Loucy (cell line): Measurements from ENCODE around the gene MAP9.
A peak's percentile ranks its signal among the peaks of the same experiment; 100 is the strongest.

ENCODE experiments used
- H2AFZ ChIP-seq: fragments of 200-600 bp; sonication (generic); 2 replicates; pipeline ENCODE4 v1.6.0; 2016; ENCODE audit warnings: antibody characterized with exemption, mild to moderate bottlenecking, low read length, moderate library complexity
- H3F3A ChIP-seq: fragments of 200-600 bp; 2 replicates; pipeline ENCODE4 v1.6.0; 2016; ENCODE audit warnings: antibody characterized with exemption, low read depth, mild to moderate bottlenecking
- H3K27me3 ChIP-seq: fragments of 200-600 bp; sonication (generic); 2 replicates; pipeline ENCODE4 v1.6.1; 2014; ENCODE audit warnings: low read length, mild to moderate bottlenecking; ENCODE audit not compliant: insufficient read depth, poor library complexity, severe bottlenecking
- H3K36me3 ChIP-seq: fragments of 200-600 bp; sonication (generic); 2 replicates; pipeline ENCODE4 v1.6.1; 2016; ENCODE audit warnings: low read length; ENCODE audit not compliant: insufficient read depth
- H3K4me1 ChIP-seq: fragments of 200-600 bp; sonication (generic); 2 replicates; pipeline ENCODE4 v1.5.1; 2014; ENCODE audit warnings: low read length, mild to moderate bottlenecking; ENCODE audit not compliant: insufficient read depth, poor library complexity, severe bottlenecking
- H3K4me2 ChIP-seq: fragments of 200-600 bp; sonication (generic); 2 replicates; pipeline ENCODE4 v1.6.0; 2014; ENCODE audit warnings: antibody characterized with exemption, low read length, low read depth, mild to moderate bottlenecking; ENCODE audit not compliant: poor library complexity, severe bottlenecking
- H3K4me3 ChIP-seq: fragments of 200-600 bp; sonication (generic); 2 replicates; pipeline ENCODE4 v1.5.1; 2014; ENCODE audit warnings: low read length, mild to moderate bottlenecking, mixed read lengths; ENCODE audit not compliant: poor library complexity, severe bottlenecking
- H3K79me2 ChIP-seq: fragments of 200-600 bp; sonication (generic); 2 replicates; pipeline ENCODE4 v1.6.1; 2014; ENCODE audit warnings: low read length; ENCODE audit not compliant: insufficient read depth
- H3K9ac ChIP-seq: fragments of 200-600 bp; sonication (generic); 2 replicates; pipeline ENCODE4 v1.6.0; 2014; ENCODE audit warnings: mild to moderate bottlenecking, low read depth, low read length, moderate library complexity; ENCODE audit not compliant: poor library complexity, severe bottlenecking
- H3K9me2 ChIP-seq: fragments of 200-600 bp; sonication (generic); replicated peaks from 2 replicates; pipeline ENCODE4 v1.6.1; 2016; ENCODE audit warnings: low read depth, low read length, mixed read lengths
- H3K9me3 ChIP-seq: fragments of 200-600 bp; sonication (generic); 2 replicates; pipeline ENCODE4 v1.6.1; 2014; ENCODE audit warnings: mild to moderate bottlenecking, antibody characterized with exemption, low read length, low read depth; ENCODE audit not compliant: insufficient read depth
- H4K20me1 ChIP-seq: fragments of 200-600 bp; sonication (generic); 2 replicates; pipeline ENCODE4 v1.6.0; 2014; ENCODE audit warnings: antibody characterized with exemption, low read length, mild to moderate bottlenecking; ENCODE audit not compliant: insufficient read depth, poor library complexity, severe bottlenecking
- CTCF ChIP-seq: fragments of 200-600 bp; sonication (generic); conservative IDR thresholded peaks from 2 replicates; pipeline ENCODE4 v1.5.1; 2014; ENCODE audit warnings: mild to moderate bottlenecking, antibody characterized with exemption, low read length
- EZH2phosphoT487 ChIP-seq: fragments of 200-600 bp; IDR thresholded peaks from 2 replicates; pipeline ENCODE4 v1.6.1; 2018; ENCODE audit warnings: antibody characterized with exemption, mild to moderate bottlenecking, moderate library complexity, borderline replicate concordance

MAP9 gene

GRCh38 chr4:155388162-155388561 is 11.4 kb upstream of the MAP9 start:
- Histone ChIP-seq H3K36me3 (no peaks in the 10 kb centered on the region), H3K27me3 (no peaks in the 10 kb centered on the region), H3K4me2 (no peak overlapping the region), H3K9me2 (no peaks in the 10 kb centered on the region), H3K4me3 (no peak overlapping the region), H2AFZ (no peak overlapping the region), H3K9ac (no peak overlapping the region), H4K20me1 (no peaks in the 10 kb centered on the region), H3K79me2 (no peaks in the 10 kb centered on the region), H3K4me1 (no peaks in the 10 kb centered on the region), H3K9me3 (no peaks in the 10 kb centered on the region), H3F3A (no peaks in the 10 kb centered on the region)
- TF ChIP-seq EZH2phosphoT487: no peak
- TF ChIP-seq CTCF: no peak

GRCh38 chr4:155383541-155383940 is 6.8 kb upstream of the MAP9 start:
- no peaks in the 10 kb centered on the region for H3K9me3 ChIP-seq
- no peaks in the 10 kb centered on the region for H3K4me1 ChIP-seq
- no peaks in the 10 kb centered on the region for H3F3A ChIP-seq
- no peak overlapping the region for H2AFZ ChIP-seq
- no peaks in the 10 kb centered on the region for H3K9me2 ChIP-seq
- no peaks in the 10 kb centered on the region for H3K36me3 ChIP-seq
- H3K9ac ChIP-seq: no peak overlapping the region
- no peak overlapping the region for H3K4me2 ChIP-seq
- no peaks in the 10 kb centered on the region for H3K79me2 ChIP-seq
- TF ChIP-seq CTCF (no peak), EZH2phosphoT487 (no peak)
- no peaks in the 10 kb centered on the region for H4K20me1 ChIP-seq
- H3K4me3 ChIP-seq: no peak overlapping the region
- H3K27me3 ChIP-seq: peaks cover 3% of the 10 kb centered on the region

GRCh38 chr4:155377276-155377675 is 511 bp upstream of the MAP9 start:
- Histone ChIP-seq H3K9me2 (no peaks in the 10 kb centered on the region), H3K4me3 (peak overlapping the region; percentile 72), H3K9me3 (no peaks in the 10 kb centered on the region), H2AFZ (peak overlapping the region; percentile 81), H3K9ac (no peak overlapping the region), H4K20me1 (no peaks in the 10 kb centered on the region), H3K4me1 (peaks cover 15% of the 10 kb centered on the region), H3K4me2 (peak overlapping the region; percentile 77), H3K27me3 (peaks cover 6% of the 10 kb centered on the region), H3K79me2 (no peaks in the 10 kb centered on the region), H3K36me3 (no peaks in the 10 kb centered on the region), H3F3A (no peaks in the 10 kb centered on the region)
- no peak for TF ChIP-seq CTCF
- TF ChIP-seq EZH2phosphoT487: no peak
